HCEC 1CT (cell line): ENCODE results near the gene GJA5.

Source experiments
- DNase-seq: peaks from one replicate; pipeline ENCODE4 v3.0.0-alpha.2; 2017

The GJA5 gene

GRCh38 chr1:147726168-147726567 lies 34.2 kb downstream of the GJA5 start:
- DNase-seq = no peak

GRCh38 chr1:147725685-147726084 lies 34.7 kb downstream of the GJA5 start:
- DNase-seq = no peak

- DNase-seq = no peak
These were observed 36.6 kb downstream of the GJA5 start for GRCh38 chr1:147723691-147724323.

GRCh38 chr1:147722124-147722523 lies 38.3 kb downstream of the GJA5 start:
- no peak for DNase-seq

- no peak for DNase-seq
These were observed 38.7 kb downstream of the GJA5 start for GRCh38 chr1:147721716-147722115.

GRCh38 chr1:147720557-147720956 lies 39.8 kb downstream of the GJA5 start:
- no peak for DNase-seq

GRCh38 chr1:147719711-147720225 lies 40.6 kb downstream of the GJA5 start:
- DNase-seq = no peak

- DNase-seq = no peak
These were observed 41.2 kb downstream of the GJA5 start for GRCh38 chr1:147719029-147719698.

- no peak for DNase-seq
These were observed 42.7 kb downstream of the GJA5 start for GRCh38 chr1:147717706-147718097.

GRCh38 chr1:147717051-147717705 lies 43.2 kb downstream of the GJA5 start:
- DNase-seq = no peak

- no peak for DNase-seq
These were observed 47.8 kb downstream of the GJA5 start for GRCh38 chr1:147712605-147713004.
